ENCODE results near the gene STARD3.
"Not testable (repeated sequence)": the region's sequence is repeated elsewhere in the genome, so short reads cannot be mapped to it uniquely, and the experiment has no call there.

STARD3 gene

GRCh38 chr17:39636927-39637736 lies at the start of gene STARD3:
TSS of gene STARD3 (plus strand) at chr17:39637144. CDS start at chr17:39653532, 16,388 bp downstream.
- DNase-seq, result peak; percentile 59

GRCh38 chr17:39590180-39590579 lies 46.8 kb upstream of the STARD3 start:
- DNase-seq, result not testable (repeated sequence)

GRCh38 chr17:39591958-39592954 lies 44.7 kb upstream of the STARD3 start:
- no peak for DNase-seq

- no peak for DNase-seq
Observed at GRCh38 chr17:39593371-39593770, 43.6 kb upstream of the STARD3 start.

DNA sequence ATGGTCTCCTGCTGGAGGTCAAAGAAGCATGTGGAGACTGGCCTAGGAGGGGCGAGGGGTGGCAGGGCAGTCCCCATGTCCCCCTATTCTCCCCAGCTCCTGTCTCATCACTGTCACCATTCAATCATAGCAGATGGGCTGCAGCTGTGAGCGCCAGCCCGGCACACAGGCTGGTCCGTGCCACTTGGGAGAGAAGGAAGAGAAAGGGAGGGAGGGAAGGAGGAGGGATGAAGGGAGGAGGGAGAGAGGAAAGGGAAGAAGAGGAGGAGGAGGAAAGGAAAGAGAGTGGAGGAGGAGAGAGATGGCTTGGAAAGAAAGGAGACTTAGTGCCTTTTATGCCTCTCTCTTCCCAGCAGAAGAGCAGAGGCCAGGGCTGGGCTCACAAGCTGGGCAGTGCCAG lies 41.6 kb upstream of the STARD3 start:
- DNase-seq, result no peak

GRCh38 chr17:39595928-39596510 lies 40.9 kb upstream of the STARD3 start:
- DNase-seq, result no peak

- no peak for DNase-seq
Observed at GRCh38 chr17:39596543-39597267, 40.2 kb upstream of the STARD3 start.

DNA sequence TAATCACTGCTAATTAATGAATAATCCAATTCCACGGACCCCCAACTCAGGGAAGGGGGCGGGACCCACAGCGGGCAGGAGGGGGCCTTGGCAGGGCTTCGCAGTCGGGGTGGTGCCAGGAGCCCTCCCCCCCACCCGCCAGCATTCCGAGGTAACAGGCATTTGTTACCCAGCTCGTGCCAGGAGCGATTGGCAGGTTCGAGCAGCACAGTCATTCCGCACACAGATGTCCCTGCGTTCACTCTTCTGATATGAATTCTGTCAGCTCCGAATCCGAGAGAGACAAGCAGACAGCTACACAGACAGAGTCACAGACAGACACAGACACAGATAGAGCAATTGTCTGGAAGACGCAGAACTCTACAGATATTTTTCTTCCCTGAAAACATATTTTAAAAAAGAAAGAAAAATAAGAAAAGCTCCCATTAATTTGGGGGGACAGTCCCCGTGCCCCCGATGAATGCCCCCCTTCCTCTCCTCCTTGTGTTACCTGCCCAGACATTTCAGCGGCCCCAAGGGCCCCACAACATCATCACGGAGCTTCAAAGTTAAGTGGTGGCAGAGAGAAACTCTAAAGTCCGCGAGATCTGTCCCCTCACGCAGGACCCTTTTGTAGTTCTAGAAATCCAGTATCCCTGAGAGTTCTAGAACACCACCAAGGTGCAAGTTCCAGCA lies 39.4 kb upstream of the STARD3 start:
- no peak for DNase-seq

GRCh38 chr17:39598047-39598481 lies 38.9 kb upstream of the STARD3 start:
- no peak for DNase-seq

DNA sequence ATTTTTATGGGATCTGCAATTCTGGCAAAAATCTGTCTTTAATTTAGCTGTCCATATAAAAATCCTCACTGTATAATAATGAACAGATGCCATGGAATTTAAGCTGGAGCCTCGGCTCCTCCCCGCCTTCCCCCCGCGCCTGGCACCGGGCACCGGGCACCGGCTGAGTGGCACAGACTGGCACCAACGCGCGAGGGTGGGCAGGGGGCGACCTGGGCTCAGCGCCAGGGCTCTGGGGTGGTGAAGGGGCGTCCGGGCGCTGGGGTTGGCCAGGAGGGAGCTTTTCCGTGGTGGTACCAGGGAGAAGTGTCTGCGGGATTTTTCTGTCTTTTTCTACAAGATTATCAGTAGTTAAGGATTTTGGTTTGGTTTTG lies 38.3 kb upstream of the STARD3 start:
- no peak for DNase-seq

GRCh38 chr17:39599004-39599664 lies 37.8 kb upstream of the STARD3 start:
- no peak for DNase-seq

DNA sequence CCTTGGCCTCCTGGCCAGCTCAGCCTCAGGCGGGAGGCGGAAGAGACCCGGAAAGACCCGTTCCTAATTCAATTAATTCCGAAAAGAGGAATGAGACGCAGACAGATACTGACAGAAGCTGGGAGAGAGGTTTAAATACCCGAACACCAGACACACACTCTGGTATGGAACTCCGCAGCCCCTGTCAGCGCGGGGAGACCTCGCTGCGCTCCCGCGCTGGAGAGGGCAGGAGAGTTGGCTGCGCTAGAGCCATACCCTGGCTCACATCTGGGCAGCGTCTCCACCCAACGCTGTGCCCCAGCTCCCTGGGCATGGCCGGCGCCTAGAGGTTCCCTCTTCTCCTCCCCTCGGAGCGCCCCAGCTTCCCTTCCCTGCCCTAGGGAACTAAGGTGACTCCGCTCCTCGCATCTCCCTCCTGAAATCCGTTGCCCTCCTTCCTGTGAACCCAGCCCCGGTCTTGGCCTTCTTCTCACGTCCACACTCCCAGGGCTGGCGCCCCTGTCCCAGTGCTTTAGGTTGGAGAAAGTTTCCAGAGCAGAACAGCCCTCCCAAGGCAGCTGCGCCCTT lies 37.2 kb upstream of the STARD3 start:
- no peak for DNase-seq

- DNase-seq, result no peak
Observed at GRCh38 chr17:39600288-39600996, 36.5 kb upstream of the STARD3 start.

- DNase-seq, result no peak
Observed at GRCh38 chr17:39600997-39601597, 35.8 kb upstream of the STARD3 start.

GRCh38 chr17:39601758-39602532 lies 35.0 kb upstream of the STARD3 start:
- DNase-seq, result no peak

DNA sequence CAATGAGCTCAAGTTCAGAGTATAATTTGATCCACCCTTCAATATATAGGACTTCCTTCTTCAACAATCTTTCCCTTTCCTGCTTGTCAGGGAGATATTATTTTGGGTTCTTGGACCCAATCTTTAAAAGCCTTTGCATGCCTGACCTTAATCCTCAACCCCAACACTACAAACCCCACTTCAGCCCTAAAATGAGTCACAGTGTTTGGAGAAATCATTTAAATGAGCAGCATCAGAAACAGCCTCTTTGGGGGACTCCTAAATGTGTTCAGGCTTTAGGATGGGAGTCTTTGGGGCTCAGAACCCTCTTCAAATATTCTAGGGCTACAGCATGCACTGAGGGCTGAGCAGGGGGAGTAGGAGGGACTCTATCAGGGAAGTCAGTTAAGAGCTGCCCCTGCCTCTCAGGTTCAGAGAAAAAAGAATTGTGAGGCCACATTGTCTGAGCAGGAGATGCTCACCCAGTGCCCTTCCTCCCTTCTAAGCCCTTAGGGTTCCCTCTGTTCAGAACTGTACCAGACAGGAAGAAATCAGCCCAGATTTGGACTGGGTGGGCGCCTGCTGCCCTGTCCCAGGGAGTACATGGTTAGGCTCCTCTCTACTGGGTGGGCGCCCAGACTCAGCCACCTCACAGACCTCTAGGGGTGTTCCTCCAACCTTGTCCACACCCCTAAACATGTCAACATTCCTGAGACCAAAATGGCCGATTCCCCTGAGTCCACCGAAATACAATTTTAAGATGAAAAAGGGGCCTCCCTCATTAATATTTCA lies 34.2 kb upstream of the STARD3 start:
- no peak for DNase-seq

DNA sequence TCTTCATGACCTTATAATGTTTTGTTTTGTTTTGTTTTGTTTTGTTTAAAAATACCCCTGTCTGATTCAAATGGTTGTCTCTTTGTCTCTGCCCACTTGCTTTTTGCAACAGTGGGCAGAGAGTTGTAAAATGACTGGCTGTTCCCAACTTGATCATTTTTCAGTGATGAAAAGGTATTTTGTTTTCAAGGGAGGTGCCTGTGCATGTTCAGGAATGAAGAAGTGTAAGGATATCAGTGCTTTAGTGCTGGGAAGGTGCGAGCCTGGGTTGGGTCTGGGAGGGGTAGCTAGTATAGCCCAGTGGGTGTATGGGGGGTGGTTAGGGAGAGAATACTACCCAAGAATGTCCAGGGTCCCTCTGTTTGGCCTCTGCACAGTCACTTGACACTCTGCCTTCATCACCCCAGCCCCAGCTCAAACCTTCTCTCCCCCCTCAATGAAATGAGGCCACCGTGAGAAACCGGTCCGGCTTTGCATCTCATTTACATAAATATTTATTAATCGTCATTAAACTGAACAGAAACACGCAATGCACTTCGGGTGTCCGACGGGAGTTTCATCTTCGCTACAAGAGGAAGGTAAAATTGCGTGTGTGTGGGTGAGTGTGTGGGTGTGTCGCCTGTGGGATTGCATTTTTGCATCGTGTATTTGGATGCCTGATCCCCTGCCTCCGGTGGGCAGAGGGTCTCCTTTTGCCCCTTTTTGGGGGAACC lies 33.5 kb upstream of the STARD3 start:
- no peak for DNase-seq
